ENCODE measurements around the gene CCNK.

CCNK gene

GRCh38 chr14:99479160-99479905, 1.9 kb upstream of the CCNK start:
- Histone ChIP-seq H3K36me3 (replicated peaks in 1 of 2; ENCODE audit: control insufficient read depth in 2 of 2, insufficient read depth in 2 of 2, low read length in 2 of 2) (no peaks in the 10 kb centered on the region), H3K14ac (ENCODE audit: low read length) (no peak overlapping the region), H3K18ac (ENCODE audit: low read length) (no peak overlapping the region), H3K4me1 (ENCODE audit: control insufficient read depth in 2 of 2, insufficient read depth in 1 of 2, low read depth in 1 of 2, low read length in 2 of 2) (peaks cover 2 to 12% of the 10 kb centered on the region in 2 donors), H3K23ac (ENCODE audit: low read depth, low read length, poor library complexity) (peak overlapping the region; percentile 76), H3K4ac (ENCODE audit: low read length) (no peak overlapping the region), H3K9me3 (replicated peaks in 1 of 2; ENCODE audit: control insufficient read depth in 2 of 2, insufficient read depth in 1 of 2, low read depth in 1 of 2, low read length in 2 of 2) (no peaks in the 10 kb centered on the region), H4K8ac (ENCODE audit: low read depth, low read length) (no peak overlapping the region), H2BK15ac (ENCODE audit: low read length) (no peak overlapping the region), H2BK5ac (ENCODE audit: low read length) (no peak overlapping the region), H2AFZ (ENCODE audit: low read length) (peak overlapping the region; percentile 87), H3K79me1 (ENCODE audit: low read depth, low read length) (peaks cover 5% of the 10 kb centered on the region), H2BK12ac (ENCODE audit: low read length) (no peak overlapping the region), H3K27ac (replicated peaks; ENCODE audit: low read length) (no peak overlapping the region), H4K91ac (ENCODE audit: low read depth, low read length, poor library complexity) (no peak overlapping the region), H3K4me2 (ENCODE audit: insufficient read depth, low read length, poor library complexity, severe bottlenecking) (peak overlapping the region; percentile 83), H3K9ac (ENCODE audit: low read depth, low read length, poor library complexity) (peak overlapping the region; percentile 87), H2BK120ac (ENCODE audit: low read depth, low read length) (no peak overlapping the region), H3K27me3 (ENCODE audit: control insufficient read depth in 3 of 3, insufficient read depth in 3 of 3, low read depth in 1 of 3, low read length in 3 of 3) (no peaks in the 10 kb centered on the region), H2AK5ac (ENCODE audit: low read depth, low read length) (no peak overlapping the region), H3K4me3 (ENCODE audit: low read length in 2 of 2) (peak overlapping the region; percentile 75 to 97)
- no peak for DNase-seq (ENCODE audit: low spot score)
- WGBS, 2 donors (ENCODE audit: extremely low coverage in 2 of 2, insufficient read length in 2 of 2, insufficient replicate concordance in 1 of 2): no CpG with 5 or more reads among the region's 18 CpGs

GRCh38 chr14:99479906-99480869, 1.0 kb upstream of the CCNK start, which contains the start of gene SETD3:
TSS of gene SETD3 (minus strand) at chr14:99480859. CDS start at chr14:99465805, 15,054 bp downstream.
- Histone ChIP-seq H3K36me3 (replicated peaks in 1 of 2; ENCODE audit: control insufficient read depth in 2 of 2, insufficient read depth in 2 of 2, low read length in 2 of 2) (no peaks in the 10 kb centered on the region), H3K4me3 (ENCODE audit: low read length in 2 of 2) (peak within 1 kb of the TSS; percentile 82 to 99)
- DNase-seq (ENCODE audit: low spot score): peak; percentile 48

GRCh38 chr14:99481745-99482099, 513 bp downstream of the CCNK start:
- peak overlapping the region; percentile 66 for H3K18ac ChIP-seq (ENCODE audit: low read length)
- H4K91ac ChIP-seq (ENCODE audit: low read depth, low read length, poor library complexity): no peak overlapping the region
- H3K79me1 ChIP-seq (ENCODE audit: low read depth, low read length): peaks cover 5% of the 10 kb centered on the region
- H3K27ac ChIP-seq (replicated peaks; ENCODE audit: low read length): peak overlapping the region; percentile 95
- no peak overlapping the region for H3K4ac ChIP-seq (ENCODE audit: low read length)
- no peak overlapping the region for H2BK120ac ChIP-seq (ENCODE audit: low read depth, low read length)
- H2BK5ac ChIP-seq (ENCODE audit: low read length): peak overlapping the region; percentile 30
- no peak overlapping the region for H3K14ac ChIP-seq (ENCODE audit: low read length)
- no CpG with 5 or more reads among the region's 17 CpGs for WGBS, 2 donors (ENCODE audit: extremely low coverage in 2 of 2, insufficient read length in 2 of 2, insufficient replicate concordance in 1 of 2)
- peak overlapping the region; percentile 82 to 99 for H3K4me3 ChIP-seq (ENCODE audit: low read length in 2 of 2)
- H3K9ac ChIP-seq (ENCODE audit: low read depth, low read length, poor library complexity): peak overlapping the region; percentile 79
- H3K4me2 ChIP-seq (ENCODE audit: insufficient read depth, low read length, poor library complexity, severe bottlenecking): peak overlapping the region; percentile 58
- H4K8ac ChIP-seq (ENCODE audit: low read depth, low read length): no peak overlapping the region
- H3K36me3 ChIP-seq (replicated peaks in 1 of 2; ENCODE audit: control insufficient read depth in 2 of 2, insufficient read depth in 2 of 2, low read length in 2 of 2): no peaks in the 10 kb centered on the region
- no peak overlapping the region for H2AK5ac ChIP-seq (ENCODE audit: low read depth, low read length)
- H2AFZ ChIP-seq (ENCODE audit: low read length): peak overlapping the region; percentile 85
- DNase-seq (ENCODE audit: low spot score): no peak
- no peak overlapping the region for H3K23ac ChIP-seq (ENCODE audit: low read depth, low read length, poor library complexity)
- H3K4me1 ChIP-seq (ENCODE audit: control insufficient read depth in 2 of 2, insufficient read depth in 1 of 2, low read depth in 1 of 2, low read length in 2 of 2): peaks cover 2 to 12% of the 10 kb centered on the region in 2 donors
- no peak overlapping the region for H2BK15ac ChIP-seq (ENCODE audit: low read length)
- no peak overlapping the region for H2BK12ac ChIP-seq (ENCODE audit: low read length)
- H3K9me3 ChIP-seq (replicated peaks in 1 of 2; ENCODE audit: control insufficient read depth in 2 of 2, insufficient read depth in 1 of 2, low read depth in 1 of 2, low read length in 2 of 2): no peaks in the 10 kb centered on the region
- no peaks in the 10 kb centered on the region for H3K27me3 ChIP-seq (ENCODE audit: control insufficient read depth in 3 of 3, insufficient read depth in 3 of 3, low read depth in 1 of 3, low read length in 3 of 3)

More at GRCh38 chr14:99479906-99480869, 1.0 kb upstream of the CCNK start, which contains the start of gene SETD3:
- Histone ChIP-seq H3K9me3 (replicated peaks in 1 of 2; ENCODE audit: control insufficient read depth in 2 of 2, insufficient read depth in 1 of 2, low read depth in 1 of 2, low read length in 2 of 2) (no peaks in the 10 kb centered on the region), H3K23ac (ENCODE audit: low read depth, low read length, poor library complexity) (peak within 1 kb of the TSS; percentile 76), H3K79me1 (ENCODE audit: low read depth, low read length) (peaks cover 5% of the 10 kb centered on the region), H3K14ac (ENCODE audit: low read length) (no peak within 1 kb of the TSS), H2BK5ac (ENCODE audit: low read length) (peak within 1 kb of the TSS; percentile 61), H3K9ac (ENCODE audit: low read depth, low read length, poor library complexity) (peak within 1 kb of the TSS; percentile 87), H2AFZ (ENCODE audit: low read length) (peak within 1 kb of the TSS; percentile 87), H4K91ac (ENCODE audit: low read depth, low read length, poor library complexity) (no peak within 1 kb of the TSS), H3K27ac (replicated peaks; ENCODE audit: low read length) (peak within 1 kb of the TSS; percentile 95), H3K4ac (ENCODE audit: low read length) (no peak within 1 kb of the TSS), H2BK15ac (ENCODE audit: low read length) (no peak within 1 kb of the TSS), H3K27me3 (ENCODE audit: control insufficient read depth in 3 of 3, insufficient read depth in 3 of 3, low read depth in 1 of 3, low read length in 3 of 3) (no peaks in the 10 kb centered on the region), H2AK5ac (ENCODE audit: low read depth, low read length) (no peak within 1 kb of the TSS), H4K8ac (ENCODE audit: low read depth, low read length) (no peak within 1 kb of the TSS), H2BK12ac (ENCODE audit: low read length) (no peak within 1 kb of the TSS), H3K4me2 (ENCODE audit: insufficient read depth, low read length, poor library complexity, severe bottlenecking) (peak within 1 kb of the TSS; percentile 83), H3K18ac (ENCODE audit: low read length) (peak within 1 kb of the TSS; percentile 81), H3K4me1 (ENCODE audit: control insufficient read depth in 2 of 2, insufficient read depth in 1 of 2, low read depth in 1 of 2, low read length in 2 of 2) (peaks cover 2 to 12% of the 10 kb centered on the region in 2 donors), H2BK120ac (ENCODE audit: low read depth, low read length) (no peak within 1 kb of the TSS)
- WGBS, 2 donors (ENCODE audit: extremely low coverage in 2 of 2, insufficient read length in 2 of 2, insufficient replicate concordance in 1 of 2): no CpG with 5 or more reads among the region's 122 CpGs

- Histone ChIP-seq H3K18ac (ENCODE audit: low read length) (no peak overlapping the region), H3K79me1 (ENCODE audit: low read depth, low read length) (peaks cover 3% of the 10 kb centered on the region), H3K9ac (ENCODE audit: low read depth, low read length, poor library complexity) (no peak overlapping the region), H3K23ac (ENCODE audit: low read depth, low read length, poor library complexity) (no peak overlapping the region), H3K27ac (replicated peaks; ENCODE audit: low read length) (no peak overlapping the region), H3K4me2 (ENCODE audit: insufficient read depth, low read length, poor library complexity, severe bottlenecking) (no peak overlapping the region), H2AFZ (ENCODE audit: low read length) (no peak overlapping the region), H3K36me3 (replicated peaks in 1 of 2; ENCODE audit: control insufficient read depth in 2 of 2, insufficient read depth in 2 of 2, low read length in 2 of 2) (no peaks in the 10 kb centered on the region), H3K4me1 (ENCODE audit: control insufficient read depth in 2 of 2, insufficient read depth in 1 of 2, low read depth in 1 of 2, low read length in 2 of 2) (peaks cover 2 to 7% of the 10 kb centered on the region in 2 donors), H4K91ac (ENCODE audit: low read depth, low read length, poor library complexity) (no peak overlapping the region), H3K4me3 (ENCODE audit: low read length in 2 of 2) (no peak overlapping the region), H2AK5ac (ENCODE audit: low read depth, low read length) (no peak overlapping the region), H3K9me3 (replicated peaks in 1 of 2; ENCODE audit: control insufficient read depth in 2 of 2, insufficient read depth in 1 of 2, low read depth in 1 of 2, low read length in 2 of 2) (no peaks in the 10 kb centered on the region), H3K4ac (ENCODE audit: low read length) (no peak overlapping the region), H2BK15ac (ENCODE audit: low read length) (no peak overlapping the region), H2BK12ac (ENCODE audit: low read length) (no peak overlapping the region), H2BK120ac (ENCODE audit: low read depth, low read length) (no peak overlapping the region), H3K27me3 (ENCODE audit: control insufficient read depth in 3 of 3, insufficient read depth in 3 of 3, low read depth in 1 of 3, low read length in 3 of 3) (no peaks in the 10 kb centered on the region), H2BK5ac (ENCODE audit: low read length) (no peak overlapping the region), H4K8ac (ENCODE audit: low read depth, low read length) (no peak overlapping the region), H3K14ac (ENCODE audit: low read length) (no peak overlapping the region)
- WGBS, 2 donors (ENCODE audit: extremely low coverage in 2 of 2, insufficient read length in 2 of 2, insufficient replicate concordance in 1 of 2): no CpG with 5 or more reads among the region's 2 CpGs
- DNase-seq (ENCODE audit: low spot score): no peak
These were observed 2.9 kb downstream of the CCNK start for GRCh38 chr14:99484106-99484505.

Data from neuronal stem cell (in vitro differentiated cells).